GM23338 (cell line): ENCODE data around the gene SYCP2.

ENCODE experiments used
- CREB1 ChIP-seq: fragments of 250-450 bp; sonication (Bioruptor Pico); IDR thresholded peaks from 2 replicates; pipeline ENCODE4 v1.5.0; 2020; ENCODE audit warnings: low read depth, mild to moderate bottlenecking, moderate library complexity
- ETS1 ChIP-seq: IDR thresholded peaks from 2 replicates; pipeline ENCODE4 v1.6.1; 2016; ENCODE audit warnings: antibody characterized with exemption
- EZH2 ChIP-seq: fragments of 200-600 bp; sonication (generic); IDR thresholded peaks from one replicate; pipeline ENCODE4 v1.8.0; 2017; ENCODE audit warnings: antibody characterized with exemption, mild to moderate bottlenecking, low read depth; ENCODE audit not compliant: unreplicated experiment
- EZH2phosphoT487 ChIP-seq: fragments of 200-600 bp; sonication (generic); IDR thresholded peaks from one replicate; pipeline ENCODE4 v1.8.1; 2018; ENCODE audit warnings: antibody characterized with exemption; ENCODE audit not compliant: unreplicated experiment
- JUNB ChIP-seq: IDR thresholded peaks from one replicate; pipeline ENCODE4 v1.6.1; 2016; ENCODE audit warnings: antibody characterized with exemption; ENCODE audit not compliant: unreplicated experiment
- POLR2AphosphoS5 ChIP-seq: IDR thresholded peaks from 2 replicates; pipeline ENCODE4 v1.6.1; 2016; ENCODE audit warnings: antibody characterized with exemption, low read depth
- REST ChIP-seq: IDR thresholded peaks from one replicate; pipeline ENCODE4 v1.6.1; 2018; ENCODE audit warnings: antibody characterized with exemption; ENCODE audit not compliant: unreplicated experiment
- STAT1 ChIP-seq: IDR thresholded peaks from one replicate; pipeline ENCODE4 v1.6.1; 2016; ENCODE audit warnings: antibody characterized with exemption; ENCODE audit not compliant: unreplicated experiment
- ZNF331 ChIP-seq: fragments of 250-450 bp; sonication (Bioruptor Pico); IDR thresholded peaks from 2 replicates; pipeline ENCODE4 v1.5.0; 2020; ENCODE audit warnings: low read depth, mild to moderate bottlenecking, moderate library complexity
- TF ChIP-seq, protein P1 (sequence below), 2 experiments: fragments of 200-600 bp in 1 of 2; sonication (generic) in 1 of 2; conservative IDR thresholded peaks; 2 replicates each; pipeline versions ENCODE4 v1.5.1 to v1.6.1; 2016 to 2017; ENCODE audit warnings: antibody characterized with exemption in 2 of 2, low read depth in 2 of 2, mild to moderate bottlenecking in 2 of 2, moderate library complexity in 1 of 2

- TF ChIP-seq, protein P1, sequence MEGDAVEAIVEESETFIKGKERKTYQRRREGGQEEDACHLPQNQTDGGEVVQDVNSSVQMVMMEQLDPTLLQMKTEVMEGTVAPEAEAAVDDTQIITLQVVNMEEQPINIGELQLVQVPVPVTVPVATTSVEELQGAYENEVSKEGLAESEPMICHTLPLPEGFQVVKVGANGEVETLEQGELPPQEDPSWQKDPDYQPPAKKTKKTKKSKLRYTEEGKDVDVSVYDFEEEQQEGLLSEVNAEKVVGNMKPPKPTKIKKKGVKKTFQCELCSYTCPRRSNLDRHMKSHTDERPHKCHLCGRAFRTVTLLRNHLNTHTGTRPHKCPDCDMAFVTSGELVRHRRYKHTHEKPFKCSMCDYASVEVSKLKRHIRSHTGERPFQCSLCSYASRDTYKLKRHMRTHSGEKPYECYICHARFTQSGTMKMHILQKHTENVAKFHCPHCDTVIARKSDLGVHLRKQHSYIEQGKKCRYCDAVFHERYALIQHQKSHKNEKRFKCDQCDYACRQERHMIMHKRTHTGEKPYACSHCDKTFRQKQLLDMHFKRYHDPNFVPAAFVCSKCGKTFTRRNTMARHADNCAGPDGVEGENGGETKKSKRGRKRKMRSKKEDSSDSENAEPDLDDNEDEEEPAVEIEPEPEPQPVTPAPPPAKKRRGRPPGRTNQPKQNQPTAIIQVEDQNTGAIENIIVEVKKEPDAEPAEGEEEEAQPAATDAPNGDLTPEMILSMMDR (conservative IDR thresholded peaks at IDR 0.05; ENCODE audit: low read depth in 2 of 2), result no peak
- no peak for TF ChIP-seq EZH2phosphoT487
- no peak for TF ChIP-seq STAT1
- no peak for TF ChIP-seq EZH2
- TF ChIP-seq ZNF331 (CRISPR knock-in tag), result no peak
- TF ChIP-seq REST, result no peak
- TF ChIP-seq CREB1 (CRISPR knock-in tag), result no peak
- no peak for TF ChIP-seq JUNB
- TF ChIP-seq POLR2AphosphoS5, result no peak
- TF ChIP-seq ETS1, result no peak
Measured at GRCh38 chr20:59823030-59823423, 110.4 kb downstream of the SYCP2 start.
